PC-9 (cell line): ENCODE data around the gene ENG. TPM values are rescaled to one million over a fixed set of nuclear protein-coding genes. Genes with fewer than 3 reads are reported as not detected.

Experiments
- BruUV-seq: library from RNA; stranded (reverse); fragments of 400-500 nt; replicated peaks from 2 replicates; lab custom pipeline; 2021; lab: Mats Ljungman, UMichigan
- CTCF ChIA-PET: fragments of 300-600 bp; sonication (Branson Sonifier 250); formaldehyde crosslinking; loops from one replicate; lab custom pipeline; 2022; ENCODE audit warnings: antibody characterized with exemption; lab: Charles Lee
- POLR2A ChIA-PET: fragments of 300-600 bp; sonication (Branson Sonifier 250); formaldehyde crosslinking; loops from one replicate; lab custom pipeline; 2022; ENCODE audit warnings: antibody characterized with exemption; ENCODE audit not compliant: unreplicated experiment; lab: Charles Lee
- DNase-seq, 2 experiments: peaks; one replicate each; pipeline versions ENCODE4 v3.0.0 to v3.0.0-alpha.2; 2015 to 2022; ENCODE audit warnings: mixed read lengths in 1 of 2
- H2AFZ ChIP-seq: fragments of 200-600 bp; sonication (generic); 2 replicates; pipeline ENCODE4 v1.8.1; 2017; ENCODE audit warnings: antibody characterized with exemption
- H3F3A ChIP-seq: fragments of 200-600 bp; sonication (generic); 2 replicates; pipeline ENCODE4 v1.8.1; 2017; ENCODE audit warnings: antibody characterized with exemption, mild to moderate bottlenecking, low read depth; ENCODE audit not compliant: insufficient read depth
- H3K27ac ChIP-seq: fragments of 200-600 bp; sonication (generic); 2 replicates; pipeline ENCODE4 v1.6.1; 2016; ENCODE audit warnings: mixed run types
- H3K27me3 ChIP-seq: fragments of 200-600 bp; sonication (generic); 2 replicates; pipeline ENCODE4 v1.6.1; 2016; ENCODE audit warnings: low read depth, mixed run types; ENCODE audit not compliant: insufficient read depth
- H3K36me3 ChIP-seq: fragments of 200-600 bp; sonication (generic); 2 replicates; pipeline ENCODE4 v1.6.1; 2016; ENCODE audit warnings: low read depth, mixed run types
- H3K4me1 ChIP-seq: fragments of 200-600 bp; sonication (generic); replicated peaks from 2 replicates; pipeline ENCODE4 v1.6.1; 2016; ENCODE audit warnings: mixed run types; ENCODE audit not compliant: insufficient read depth
- H3K4me2 ChIP-seq: fragments of 200-600 bp; sonication (generic); 2 replicates; pipeline ENCODE4 v1.6.1; 2017; ENCODE audit warnings: mixed run types
- H3K4me3 ChIP-seq: fragments of 200-600 bp; sonication (generic); 2 replicates; pipeline ENCODE4 v1.6.1; 2016; ENCODE audit warnings: mixed run types
- H3K79me2 ChIP-seq: fragments of 200-600 bp; sonication (generic); 2 replicates; pipeline ENCODE4 v1.6.1; 2017; ENCODE audit warnings: low read depth, mixed run types
- H3K9me2 ChIP-seq: fragments of 200-600 bp; sonication (generic); 2 replicates; pipeline ENCODE4 v1.8.1; 2017; ENCODE audit warnings: mild to moderate bottlenecking; ENCODE audit not compliant: insufficient read depth
- H3K9me3 ChIP-seq: fragments of 200-600 bp; sonication (generic); 2 replicates; pipeline ENCODE4 v1.8.1; 2016; ENCODE audit warnings: low read depth; ENCODE audit not compliant: insufficient read depth
- H4K20me1 ChIP-seq: fragments of 200-600 bp; sonication (generic); 2 replicates; pipeline ENCODE4 v1.8.1; 2017; ENCODE audit not compliant: insufficient read depth
- CTCF ChIP-seq: fragments of 200-600 bp; sonication (generic); conservative IDR thresholded peaks from 2 replicates; pipeline ENCODE4 v1.6.1; 2017; ENCODE audit warnings: mixed run types, antibody characterized with exemption, mild to moderate bottlenecking, moderate library complexity
- EZH2 ChIP-seq: fragments of 200-600 bp; sonication (generic); IDR thresholded peaks from 2 replicates; pipeline ENCODE4 v1.8.0; 2017; ENCODE audit warnings: antibody characterized with exemption, low read depth
- intact Hi-C: fragments of 100-400 bp; cut with micrococcal nuclease; formaldehyde crosslinking; loops from one replicate; pipeline ENCODE4 v1.10.0; 2022; ENCODE audit not compliant: unreplicated experiment
- total RNA-seq: library from RNA; stranded (reverse); gene quantifications from 2 replicates; pipeline ENCODE4 v1.2.3, GENCODE V29; 2021

Gene ENG
- total RNA-seq, 1 experiment from 2014 or later, result 23.1 TPM

GRCh38 chr9:127835991-127836516 lies 18.4 kb downstream of the ENG start:
- Histone ChIP-seq H3K27ac (no peak overlapping the region), H3K79me2 (no peaks in the 10 kb centered on the region), H3F3A (peaks cover 24% of the 10 kb centered on the region; the same call in 1 of the 2 replicates), H4K20me1 (no peaks in the 10 kb centered on the region), H2AFZ (no peak overlapping the region), H3K9me2 (no peaks in the 10 kb centered on the region), H3K4me3 (no peak overlapping the region), H3K36me3 (no peaks in the 10 kb centered on the region), H3K9me3 (no peaks in the 10 kb centered on the region), H3K4me2 (no peak overlapping the region), H3K27me3 (no peaks in the 10 kb centered on the region), H3K4me1 (peaks cover 25% of the 10 kb centered on the region)
- ChIA-PET CTCF (no interaction called here), POLR2A (no interaction called here)
- BruUV-seq, result no TSS peak
- intact Hi-C loops, result no loop called here
- TF ChIP-seq CTCF (no peak), EZH2 (no peak)
- no peak for DNase-seq

- Histone ChIP-seq H4K20me1 (no peaks in the 10 kb centered on the region), H3K4me2 (no peak overlapping the region), H3F3A (peaks cover 10% of the 10 kb centered on the region; the same call in 1 of the 2 replicates), H3K4me3 (no peak overlapping the region), H3K27ac (no peak overlapping the region), H3K4me1 (peaks cover 11% of the 10 kb centered on the region), H3K9me2 (no peaks in the 10 kb centered on the region), H2AFZ (no peak overlapping the region), H3K36me3 (no peaks in the 10 kb centered on the region), H3K27me3 (no peaks in the 10 kb centered on the region), H3K79me2 (no peaks in the 10 kb centered on the region), H3K9me3 (no peaks in the 10 kb centered on the region)
- no peak for DNase-seq
- TF ChIP-seq CTCF (no peak), EZH2 (no peak)
- POLR2A ChIA-PET, result no interaction called here
- CTCF ChIA-PET, result interaction anchor here (0.6 kb wide), 1 partner anchor 31 kb away, joined by 6 read pairs; no protein-coding TSS in a partner anchor
- no TSS peak for BruUV-seq
- intact Hi-C loops, result no loop called here
These were observed 20.9 kb downstream of the ENG start for GRCh38 chr9:127833555-127833954.

DNA sequence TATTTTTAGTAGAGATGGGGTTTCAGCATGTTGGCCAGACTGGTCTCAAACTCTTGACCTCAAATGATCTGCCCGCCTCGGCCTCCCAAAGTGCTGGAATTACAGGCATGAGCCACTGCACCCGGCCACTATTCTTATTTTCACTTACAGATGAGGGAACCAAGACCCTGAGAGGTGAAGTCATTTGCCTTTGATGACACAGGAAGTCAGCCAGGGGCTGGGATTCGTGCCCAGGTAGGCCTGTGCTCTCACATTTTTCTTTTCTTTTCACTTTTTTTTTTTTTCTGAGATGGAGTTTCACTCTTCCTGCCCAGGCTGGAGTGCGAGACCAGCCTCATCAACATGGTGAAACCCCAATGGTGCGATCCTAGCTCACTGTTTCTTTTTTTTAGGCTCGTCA lies 22.2 kb downstream of the ENG start:
- Histone ChIP-seq H3K36me3 (no peaks in the 10 kb centered on the region), H3K4me3 (no peak overlapping the region), H3K4me1 (no peaks in the 10 kb centered on the region), H3K4me2 (no peak overlapping the region), H3F3A (no peaks in the 10 kb centered on the region), H3K27me3 (no peaks in the 10 kb centered on the region), H4K20me1 (no peaks in the 10 kb centered on the region), H2AFZ (no peak overlapping the region), H3K9me3 (no peaks in the 10 kb centered on the region), H3K27ac (no peak overlapping the region), H3K9me2 (no peaks in the 10 kb centered on the region), H3K79me2 (no peaks in the 10 kb centered on the region)
- BruUV-seq, result no TSS peak
- ChIA-PET CTCF (no interaction called here), POLR2A (no interaction called here)
- intact Hi-C loops, result no loop called here
- TF ChIP-seq CTCF, result no peak
- TF ChIP-seq EZH2, result no peak
- DNase-seq, result no peak
